Measurements from ENCODE around the gene ADAMTS9.

The ADAMTS9 gene

DNA sequence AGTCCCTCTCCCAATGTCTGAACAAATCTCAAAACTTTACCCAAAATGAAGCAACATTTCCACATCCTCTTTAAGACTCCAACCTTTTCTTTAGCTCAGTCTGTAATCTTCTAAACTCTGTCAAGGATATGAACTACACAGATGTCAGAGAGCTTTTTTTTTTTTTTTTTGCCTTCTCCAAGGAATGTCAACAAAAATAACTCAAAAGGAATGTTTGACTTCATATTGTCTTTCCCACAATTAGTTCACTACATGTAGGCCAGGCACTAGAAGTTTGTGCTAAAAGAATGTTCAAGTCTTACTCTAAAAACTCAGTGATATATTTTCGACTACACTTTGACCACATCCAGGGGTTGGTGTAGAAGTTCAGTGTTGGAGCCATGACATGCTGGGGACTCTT, 37.1 kb downstream of the ADAMTS9 start:
- Histone ChIP-seq H2AK5ac (ENCODE audit: low read depth, low read length) (no peak overlapping the region), H2BK120ac (ENCODE audit: low read depth, low read length) (no peak overlapping the region), H2BK5ac (ENCODE audit: low read length) (no peak overlapping the region), H3K14ac (ENCODE audit: low read length) (no peak overlapping the region), H2BK15ac (ENCODE audit: low read length) (no peak overlapping the region), H3K9me3 (replicated peaks in 1 of 2; ENCODE audit: control insufficient read depth in 2 of 2, insufficient read depth in 1 of 2, low read depth in 1 of 2, low read length in 2 of 2) (no peaks in the 10 kb centered on the region), H2AFZ (ENCODE audit: low read length) (no peak overlapping the region), H3K36me3 (replicated peaks in 1 of 2; ENCODE audit: control insufficient read depth in 2 of 2, insufficient read depth in 2 of 2, low read length in 2 of 2) (peaks cover 16 to 24% of the 10 kb centered on the region in 2 donors), H3K23ac (ENCODE audit: low read depth, low read length, poor library complexity) (no peak overlapping the region), H4K91ac (ENCODE audit: low read depth, low read length, poor library complexity) (no peak overlapping the region), H3K4me3 (ENCODE audit: low read length in 2 of 2) (no peak overlapping the region), H2BK12ac (ENCODE audit: low read length) (no peak overlapping the region), H3K4me2 (ENCODE audit: insufficient read depth, low read length, poor library complexity, severe bottlenecking) (no peak overlapping the region), H3K9ac (ENCODE audit: low read depth, low read length, poor library complexity) (no peak overlapping the region), H3K18ac (ENCODE audit: low read length) (no peak overlapping the region), H3K4ac (ENCODE audit: low read length) (no peak overlapping the region), H3K4me1 (ENCODE audit: control insufficient read depth in 2 of 2, insufficient read depth in 1 of 2, low read depth in 1 of 2, low read length in 2 of 2) (peaks cover 0 to 15% of the 10 kb centered on the region in 2 donors), H4K8ac (ENCODE audit: low read depth, low read length) (no peak overlapping the region), H3K27ac (replicated peaks; ENCODE audit: low read length) (no peak overlapping the region), H3K27me3 (ENCODE audit: control insufficient read depth in 3 of 3, insufficient read depth in 3 of 3, low read depth in 1 of 3, low read length in 3 of 3) (no peaks in the 10 kb centered on the region), H3K79me1 (ENCODE audit: low read depth, low read length) (no peaks in the 10 kb centered on the region)
- WGBS, 2 donors (ENCODE audit: extremely low coverage in 2 of 2, insufficient read length in 2 of 2, insufficient replicate concordance in 1 of 2), result no CpG with 5 or more reads among the region's 1 CpG
- DNase-seq (ENCODE audit: low spot score), result no peak

DNA sequence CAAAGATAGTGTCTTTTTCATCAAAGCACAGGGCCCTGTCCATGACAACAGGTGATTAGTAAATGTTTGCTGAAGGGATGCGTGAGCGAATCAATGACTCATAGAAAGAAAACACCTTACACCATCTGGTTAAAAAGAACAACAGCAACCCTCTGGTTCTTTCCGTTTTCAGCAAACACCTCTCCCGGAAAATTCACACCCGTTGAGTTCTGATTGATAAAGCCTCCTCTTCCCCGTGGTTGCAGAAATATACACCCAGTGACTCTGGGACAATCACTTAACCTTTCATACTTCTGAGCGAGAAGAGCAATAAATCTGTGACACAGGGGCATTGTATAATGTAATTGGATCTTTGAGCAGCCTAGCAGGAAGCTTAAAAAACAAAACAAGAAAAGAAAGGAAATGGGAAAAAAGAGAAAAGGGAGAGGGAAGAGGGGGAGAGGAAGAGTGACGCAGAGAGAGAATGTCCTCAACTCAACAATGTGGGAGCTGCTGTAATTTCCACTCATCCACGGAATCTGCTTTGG, 37.6 kb downstream of the ADAMTS9 start:
- WGBS, 2 donors (ENCODE audit: extremely low coverage in 2 of 2, insufficient read length in 2 of 2, insufficient replicate concordance in 1 of 2), result no CpG with 5 or more reads among the region's 9 CpGs
- Histone ChIP-seq H2BK5ac (ENCODE audit: low read length) (no peak overlapping the region), H3K18ac (ENCODE audit: low read length) (no peak overlapping the region), H3K4me1 (ENCODE audit: control insufficient read depth in 2 of 2, insufficient read depth in 1 of 2, low read depth in 1 of 2, low read length in 2 of 2) (peaks cover 0 to 16% of the 10 kb centered on the region in 2 donors), H3K36me3 (replicated peaks in 1 of 2; ENCODE audit: control insufficient read depth in 2 of 2, insufficient read depth in 2 of 2, low read length in 2 of 2) (peaks cover 14 to 19% of the 10 kb centered on the region in 2 donors), H3K27ac (replicated peaks; ENCODE audit: low read length) (no peak overlapping the region), H2AFZ (ENCODE audit: low read length) (no peak overlapping the region), H3K4me2 (ENCODE audit: insufficient read depth, low read length, poor library complexity, severe bottlenecking) (no peak overlapping the region), H2BK15ac (ENCODE audit: low read length) (no peak overlapping the region), H3K23ac (ENCODE audit: low read depth, low read length, poor library complexity) (no peak overlapping the region), H3K27me3 (ENCODE audit: control insufficient read depth in 3 of 3, insufficient read depth in 3 of 3, low read depth in 1 of 3, low read length in 3 of 3) (no peaks in the 10 kb centered on the region), H2BK12ac (ENCODE audit: low read length) (no peak overlapping the region), H3K9me3 (replicated peaks in 1 of 2; ENCODE audit: control insufficient read depth in 2 of 2, insufficient read depth in 1 of 2, low read depth in 1 of 2, low read length in 2 of 2) (no peaks in the 10 kb centered on the region), H2BK120ac (ENCODE audit: low read depth, low read length) (no peak overlapping the region), H3K4ac (ENCODE audit: low read length) (no peak overlapping the region), H3K4me3 (ENCODE audit: low read length in 2 of 2) (no peak overlapping the region), H4K8ac (ENCODE audit: low read depth, low read length) (no peak overlapping the region), H4K91ac (ENCODE audit: low read depth, low read length, poor library complexity) (no peak overlapping the region), H2AK5ac (ENCODE audit: low read depth, low read length) (no peak overlapping the region), H3K9ac (ENCODE audit: low read depth, low read length, poor library complexity) (no peak overlapping the region), H3K14ac (ENCODE audit: low read length) (no peak overlapping the region), H3K79me1 (ENCODE audit: low read depth, low read length) (no peaks in the 10 kb centered on the region)
- DNase-seq (ENCODE audit: low spot score), result no peak

- no peak overlapping the region for H3K23ac ChIP-seq (ENCODE audit: low read depth, low read length, poor library complexity)
- WGBS, 2 donors (ENCODE audit: extremely low coverage in 2 of 2, insufficient read length in 2 of 2, insufficient replicate concordance in 1 of 2), result no CpG with 5 or more reads among the region's 11 CpGs
- no peak overlapping the region for H2AFZ ChIP-seq (ENCODE audit: low read length)
- H3K4me3 ChIP-seq (ENCODE audit: low read length in 2 of 2), result no peak overlapping the region
- no peak overlapping the region for H3K4ac ChIP-seq (ENCODE audit: low read length)
- no peaks in the 10 kb centered on the region for H3K79me1 ChIP-seq (ENCODE audit: low read depth, low read length)
- no peak overlapping the region for H4K91ac ChIP-seq (ENCODE audit: low read depth, low read length, poor library complexity)
- no peaks in the 10 kb centered on the region for H3K27me3 ChIP-seq (ENCODE audit: control insufficient read depth in 3 of 3, insufficient read depth in 3 of 3, low read depth in 1 of 3, low read length in 3 of 3)
- no peak overlapping the region for H3K4me2 ChIP-seq (ENCODE audit: insufficient read depth, low read length, poor library complexity, severe bottlenecking)
- no peaks in the 10 kb centered on the region for H3K9me3 ChIP-seq (replicated peaks in 1 of 2; ENCODE audit: control insufficient read depth in 2 of 2, insufficient read depth in 1 of 2, low read depth in 1 of 2, low read length in 2 of 2)
- peaks cover 12 to 14% of the 10 kb centered on the region in 2 donors for H3K36me3 ChIP-seq (replicated peaks in 1 of 2; ENCODE audit: control insufficient read depth in 2 of 2, insufficient read depth in 2 of 2, low read length in 2 of 2)
- no peak overlapping the region for H4K8ac ChIP-seq (ENCODE audit: low read depth, low read length)
- peaks cover 0 to 14% of the 10 kb centered on the region in 2 donors for H3K4me1 ChIP-seq (ENCODE audit: control insufficient read depth in 2 of 2, insufficient read depth in 1 of 2, low read depth in 1 of 2, low read length in 2 of 2)
- H3K14ac ChIP-seq (ENCODE audit: low read length), result no peak overlapping the region
- no peak overlapping the region for H2AK5ac ChIP-seq (ENCODE audit: low read depth, low read length)
- H3K9ac ChIP-seq (ENCODE audit: low read depth, low read length, poor library complexity), result no peak overlapping the region
- H3K18ac ChIP-seq (ENCODE audit: low read length), result no peak overlapping the region
- no peak for DNase-seq (ENCODE audit: low spot score)
- H2BK15ac ChIP-seq (ENCODE audit: low read length), result no peak overlapping the region
- no peak overlapping the region for H2BK120ac ChIP-seq (ENCODE audit: low read depth, low read length)
- no peak overlapping the region for H2BK12ac ChIP-seq (ENCODE audit: low read length)
- H2BK5ac ChIP-seq (ENCODE audit: low read length), result no peak overlapping the region
- H3K27ac ChIP-seq (replicated peaks; ENCODE audit: low read length), result no peak overlapping the region
Observed at GRCh38 chr3:64648927-64649906, 38.6 kb downstream of the ADAMTS9 start.

GRCh38 chr3:64647825-64648224, 40.0 kb downstream of the ADAMTS9 start:
- no peak overlapping the region for H3K27ac ChIP-seq (replicated peaks; ENCODE audit: low read length)
- H2AK5ac ChIP-seq (ENCODE audit: low read depth, low read length), result no peak overlapping the region
- peaks cover 3 to 17% of the 10 kb centered on the region in 2 donors for H3K4me1 ChIP-seq (ENCODE audit: control insufficient read depth in 2 of 2, insufficient read depth in 1 of 2, low read depth in 1 of 2, low read length in 2 of 2)
- no peak overlapping the region for H2BK15ac ChIP-seq (ENCODE audit: low read length)
- no peak overlapping the region for H3K9ac ChIP-seq (ENCODE audit: low read depth, low read length, poor library complexity)
- H2BK5ac ChIP-seq (ENCODE audit: low read length), result no peak overlapping the region
- WGBS, 2 donors (ENCODE audit: extremely low coverage in 2 of 2, insufficient read length in 2 of 2, insufficient replicate concordance in 1 of 2), result no CpG with 5 or more reads among the region's 7 CpGs
- H3K36me3 ChIP-seq (replicated peaks in 1 of 2; ENCODE audit: control insufficient read depth in 2 of 2, insufficient read depth in 2 of 2, low read length in 2 of 2), result peaks cover 12 to 14% of the 10 kb centered on the region in 2 donors
- H3K4ac ChIP-seq (ENCODE audit: low read length), result no peak overlapping the region
- H2BK12ac ChIP-seq (ENCODE audit: low read length), result no peak overlapping the region
- H2AFZ ChIP-seq (ENCODE audit: low read length), result no peak overlapping the region
- no peak overlapping the region for H3K14ac ChIP-seq (ENCODE audit: low read length)
- H4K91ac ChIP-seq (ENCODE audit: low read depth, low read length, poor library complexity), result no peak overlapping the region
- H3K4me3 ChIP-seq (ENCODE audit: low read length in 2 of 2), result no peak overlapping the region
- DNase-seq (ENCODE audit: low spot score), result no peak
- H3K9me3 ChIP-seq (replicated peaks in 1 of 2; ENCODE audit: control insufficient read depth in 2 of 2, insufficient read depth in 1 of 2, low read depth in 1 of 2, low read length in 2 of 2), result no peaks in the 10 kb centered on the region
- no peak overlapping the region for H3K18ac ChIP-seq (ENCODE audit: low read length)
- no peak overlapping the region for H3K23ac ChIP-seq (ENCODE audit: low read depth, low read length, poor library complexity)
- no peaks in the 10 kb centered on the region for H3K79me1 ChIP-seq (ENCODE audit: low read depth, low read length)
- H3K27me3 ChIP-seq (ENCODE audit: control insufficient read depth in 3 of 3, insufficient read depth in 3 of 3, low read depth in 1 of 3, low read length in 3 of 3), result no peaks in the 10 kb centered on the region
- no peak overlapping the region for H4K8ac ChIP-seq (ENCODE audit: low read depth, low read length)
- H3K4me2 ChIP-seq (ENCODE audit: insufficient read depth, low read length, poor library complexity, severe bottlenecking), result no peak overlapping the region
- no peak overlapping the region for H2BK120ac ChIP-seq (ENCODE audit: low read depth, low read length)

Measured in neuronal stem cell (in vitro differentiated cells).